ENCODE measurements around the gene FBXL3.
"Not testable (repeated sequence)": the region's sequence is repeated elsewhere in the genome, so short reads cannot be mapped to it uniquely, and the experiment has no call there.

The FBXL3 gene

GRCh38 chr13:76982061-76982460 lies 44.9 kb downstream of the FBXL3 start:
- no peak for DNase-seq

GRCh38 chr13:76980075-76980718 lies 46.8 kb downstream of the FBXL3 start:
- DNase-seq: peak; percentile 52

GRCh38 chr13:76976929-76977328 lies 50.0 kb downstream of the FBXL3 start:
- DNase-seq: no peak

- peak; percentile 70 for DNase-seq
Measured at GRCh38 chr13:76976490-76976889, 50.5 kb downstream of the FBXL3 start.

- no peak for DNase-seq
Measured at GRCh38 chr13:76975863-76976262, 51.1 kb downstream of the FBXL3 start.

- no peak for DNase-seq
Measured at GRCh38 chr13:76974618-76974975, 52.4 kb downstream of the FBXL3 start.

GRCh38 chr13:76973920-76974617 lies 52.9 kb downstream of the FBXL3 start:
- DNase-seq: no peak

GRCh38 chr13:76971851-76972829 lies 54.8 kb downstream of the FBXL3 start:
- DNase-seq: no peak

- DNase-seq: no peak
Measured at GRCh38 chr13:76971215-76971614, 55.7 kb downstream of the FBXL3 start.

GRCh38 chr13:76969488-76970365 lies 57.2 kb downstream of the FBXL3 start:
- DNase-seq: no peak

GRCh38 chr13:76968041-76968440 lies 58.9 kb downstream of the FBXL3 start:
- DNase-seq: no peak

GRCh38 chr13:76967031-76967430 lies 59.9 kb downstream of the FBXL3 start:
- no peak for DNase-seq

- peak; percentile 79 for DNase-seq
Measured at GRCh38 chr13:76965759-76966421, 61.1 kb downstream of the FBXL3 start.

GRCh38 chr13:76959734-76960133 lies 67.2 kb downstream of the FBXL3 start:
- not testable (repeated sequence) for DNase-seq

- no peak for DNase-seq
Measured at GRCh38 chr13:76958841-76959432, 68.0 kb downstream of the FBXL3 start.

- DNase-seq: no peak
Measured at GRCh38 chr13:76955661-76956060, 71.3 kb downstream of the FBXL3 start.
